Heart right ventricle (tissue), 16 donors: ENCODE measurements around the gene PCBD1. TPM values are rescaled to one million over a fixed set of nuclear protein-coding genes. Genes with fewer than 3 reads are reported as not detected.
A peak's percentile ranks its signal among the peaks of the same experiment; 100 is the strongest.

Experiments
- ATAC-seq, 8 donors: fragments of 200-7000 bp; cut with Tn5 transposase; one replicate each; pipeline ENCODE4 v1.9.1; 2020; ENCODE audit warnings: mild to moderate bottlenecking in 8 of 8, moderate library complexity in 8 of 8, moderate number of reproducible peaks in 1 of 8
- DNase-seq, 2 donors: peaks; one replicate each; pipeline ENCODE4 v3.0.0-alpha.2; 2020
- H3K27ac ChIP-seq, 10 donors: fragments of 200-600 bp; sonication (generic) in 2 of 10; one replicate each; pipeline versions ENCODE4 v1.5.0 to v1.8.0; 2020 to 2022; ENCODE audit warnings: mild to moderate bottlenecking in 3 of 10
- H3K27me3 ChIP-seq, 7 donors: fragments of 200-600 bp; one replicate each; pipeline ENCODE4 v1.8.0; 2021 to 2022; ENCODE audit warnings: mild to moderate bottlenecking in 2 of 7
- H3K36me3 ChIP-seq, 9 donors: fragments of 200-600 bp; sonication (generic) in 1 of 9; one replicate each; pipeline versions ENCODE4 v1.5.0 to v1.8.0; 2020 to 2022; ENCODE audit warnings: mild to moderate bottlenecking in 2 of 9
- H3K4me1 ChIP-seq, 9 donors: fragments of 200-600 bp; sonication (generic) in 1 of 9; one replicate each; pipeline versions ENCODE4 v1.5.0 to v1.8.0; 2020 to 2022; ENCODE audit warnings: mild to moderate bottlenecking in 4 of 9
- H3K4me3 ChIP-seq, 10 donors: fragments of 200-600 bp; sonication (generic) in 2 of 10; one replicate each; pipeline versions ENCODE4 v1.5.0 to v1.8.0; 2020 to 2022; ENCODE audit warnings: mild to moderate bottlenecking in 7 of 10, moderate library complexity in 2 of 10
- H3K9me3 ChIP-seq, 11 donors: fragments of 200-600 bp in 10 of 11; sonication (generic) in 2 of 11; one replicate each; pipeline versions ENCODE4 v1.5.0 to v1.8.0; 2013 to 2022; ENCODE audit warnings: mild to moderate bottlenecking in 2 of 11, control low read depth in 1 of 11, moderate library complexity in 1 of 11
- CTCF ChIP-seq, 9 donors: fragments of 200-600 bp; sonication (generic) in 2 of 9; IDR thresholded peaks; one replicate each; pipeline versions ENCODE4 v1.5.0 to v1.8.0; 2021 to 2022; ENCODE audit warnings: antibody characterized with exemption in 9 of 9, mild to moderate bottlenecking in 5 of 9, moderate library complexity in 1 of 9
- WGBS, 2 donors: extraction: QIAGEN DNeasy Blood & Tissue Kit; methylation state at CpG; one replicate each; pipeline ENCODE4 v1.1.7; 2013; ENCODE audit warnings: inconsistent platforms in 1 of 2; 5-methylcytosine and 5-hydroxymethylcytosine counted together
- intact Hi-C, 10 donors: fragments of 100-400 bp; cut with DNase I; formaldehyde crosslinking; loops; one replicate each; pipeline versions ENCODE4 v1.11.1 to v1.14.2; 2022
- polyA plus RNA-seq, 2 donors: library from polyadenylated mRNA; stranded (reverse); fragments of 200-250 nt; gene quantifications; one replicate each; pipeline ENCODE4 v1.2.3, GENCODE V29; 2013
- total RNA-seq, 10 donors: library from RNA; stranded (reverse); fragmentation: NEBNext Ultra II Directional in 3 of 10; extraction: Animal tissue kit (Norgen Biotek cat#: 25700) in 3 of 10; gene quantifications; one replicate each; pipeline versions ENCODE4 v1.2.1 to v1.2.4, GENCODE V29; 2021 to 2023
- donor health status: Arrhythmogenic right ventricular cardiomyopathy.
- donor health status: ischemic (EF 13 %, LVEDD 7.1; RV severe dilation, severe dysfunction).
- donor health status: healthy with polysubstance abuse.
- donor health status: DM: no; HTN: yes; CAD: no.
- donor health status: DM: no; HTN: no; CAD: no.
- donor health status: ischemic (EF 25% LVEDD 6.9; RV normal size, moderate dysfunction).
- donor health status: ischemic (EF 25% LVEDD 5.7; RV mildly dilated, moderate dysfunction).
- donor health status: healthy.
- donor health status: DM: yes; HTN: yes; CAD: no.
- donor health status: Ischemic cardiomyopathy.
- donor health status: ischemic (EF 35%, LVEDD 5.7; RV mildly dilated, moderate dysfunction).
- donor health status: nonischemic (EF 11% LVEDD 7.7; RV severe dilation, severe dysfunction).
- donor health status: DM: yes; HTN: yes; CAD: no.
- donor health status: PGD.
- donor health status: ischemic (EF 29% LVEDD 5.4; RV normal size, mild dysfunction).
- donor health status: nonischemic (EF 23%, LVEDD 6.1; RV moderate dilation, normal function).

Gene PCBD1
- total and polyA plus RNA-seq, 12 donors, result 116 to 179 (median 141) TPM

DNA sequence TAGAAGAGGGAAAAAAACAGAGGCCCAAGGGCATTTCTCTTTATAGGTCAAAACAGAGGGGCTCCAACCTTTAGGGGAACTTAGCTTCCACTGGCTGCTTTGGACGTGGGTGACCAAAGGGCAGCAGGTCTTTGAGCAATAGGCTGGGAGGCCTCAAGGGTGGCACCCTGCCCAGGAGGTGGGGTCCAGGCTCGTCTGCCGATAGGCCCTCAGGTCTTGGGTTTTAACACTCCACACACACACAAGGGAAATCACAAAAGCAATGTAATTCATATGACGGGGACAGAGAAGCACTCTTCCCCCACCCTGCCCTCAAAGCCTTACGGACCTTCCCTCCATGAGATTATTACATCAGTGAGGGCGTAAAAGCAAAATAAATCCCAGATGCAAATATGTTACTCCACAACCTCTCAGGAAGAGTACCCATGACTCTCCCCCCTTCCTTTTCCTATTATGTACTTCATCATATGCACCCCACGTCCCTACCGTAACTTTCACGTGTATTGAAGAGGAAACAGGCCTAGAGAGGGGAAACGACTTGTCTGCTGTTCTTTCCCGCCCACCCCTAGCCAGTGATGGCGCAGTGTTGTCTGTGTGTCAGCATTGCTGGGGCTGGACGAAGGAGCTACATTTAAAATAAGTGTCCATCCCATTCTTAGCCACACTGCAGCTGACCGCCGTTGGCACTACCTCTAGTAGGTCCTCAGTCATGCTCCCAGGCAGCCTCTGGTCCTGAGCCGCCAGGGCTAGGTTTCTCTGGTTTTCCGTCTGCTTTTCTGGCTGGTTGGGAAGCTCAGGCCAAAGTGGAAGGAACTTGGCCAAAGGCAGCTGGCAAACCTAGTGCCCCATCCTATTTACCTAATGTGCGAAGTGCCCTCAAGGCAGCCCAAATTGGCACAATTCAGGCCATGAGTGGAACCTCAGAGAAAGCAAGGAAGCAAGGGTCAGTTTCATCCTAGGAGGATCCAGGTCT lies 2.1 kb downstream of the PCBD1 start:
- H3K4me3 ChIP-seq, result no peak overlapping the region
- TF ChIP-seq CTCF (IDR thresholded peaks at IDR 0.05), result no peak
- H3K27ac ChIP-seq, result peak overlapping the region in 1 of 10 donors; percentile 30
- no peaks in the 10 kb centered on the region for H3K27me3 ChIP-seq
- H3K4me1 ChIP-seq, result peaks cover 4 to 45% (median 21%) of the 10 kb centered on the region in 9 donors
- no peaks in the 10 kb centered on the region for H3K9me3 ChIP-seq
- DNase-seq (no peak), ATAC-seq (no peak)
- WGBS, 2 donors, result 73 to 74% methylated on average over 18 of the region's 18 CpGs
- peaks cover 0 to 47% (median 15%) of the 10 kb centered on the region in 9 donors for H3K36me3 ChIP-seq
- intact Hi-C loops, result loop anchor here in 2 of 10 donors (10.0 kb wide), 2 partner anchors 431 to 441 kb away; partner anchors contain the start of gene NODAL (in 1 of the 2)

GRCh38 chr10:70885481-70885880 lies 2.9 kb downstream of the PCBD1 start:
- TF ChIP-seq CTCF (IDR thresholded peaks at IDR 0.05), result no peak
- Histone ChIP-seq H3K27me3 (no peaks in the 10 kb centered on the region), H3K9me3 (no peaks in the 10 kb centered on the region), H3K27ac (peak overlapping the region in 1 of 10 donors; percentile 30), H3K4me1 (peaks cover 2 to 37% (median 13%) of the 10 kb centered on the region in 9 donors), H3K36me3 (peaks cover 0 to 49% (median 15%) of the 10 kb centered on the region in 9 donors), H3K4me3 (no peak overlapping the region)
- intact Hi-C loops, result loop anchor here in 2 of 10 donors (10.0 kb wide), 2 partner anchors 431 to 441 kb away; partner anchors contain the start of gene NODAL (in 1 of the 2)
- ATAC-seq (no peak), DNase-seq (no peak)
- 65 to 71% methylated on average over 4 of the region's 4 CpGs for WGBS, 2 donors

DNA sequence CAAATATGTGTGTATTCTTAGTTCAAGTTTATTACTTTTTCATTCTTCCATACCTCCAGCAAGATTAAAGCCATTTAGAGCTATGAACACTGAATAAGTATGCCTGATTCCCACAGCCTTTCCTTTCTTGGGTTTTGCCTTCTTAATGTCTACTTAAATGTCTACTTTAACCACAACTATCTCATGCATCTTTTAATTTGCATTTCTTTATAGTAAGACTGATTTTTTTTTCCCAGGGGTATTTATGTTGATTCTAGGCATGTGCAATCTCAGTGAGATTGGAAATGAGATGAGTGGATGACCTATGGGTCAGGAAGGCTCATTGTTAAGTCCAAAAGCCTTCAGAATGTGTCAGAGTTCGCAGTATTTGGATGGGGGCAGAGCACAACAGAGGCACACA lies 3.6 kb downstream of the PCBD1 start:
- WGBS, 2 donors, result 95 to 96% methylated on average over 1 of the region's 1 CpG
- H3K27ac ChIP-seq, result no peak overlapping the region

More for the DNA sequence above, 3.6 kb downstream of the PCBD1 start:
- H3K4me3 ChIP-seq, result no peak overlapping the region
- H3K4me1 ChIP-seq, result peaks cover 0 to 32% (median 12%) of the 10 kb centered on the region in 9 donors
- DNase-seq (no peak), ATAC-seq (no peak)
- no peaks in the 10 kb centered on the region for H3K27me3 ChIP-seq
- intact Hi-C loops, result loop anchor here in 7 of 10 donors (5.0 to 10.0 kb wide), 8 partner anchors 72 to 440 kb away; partner anchors contain the start of gene NODAL (in 1 of the 7)
- peaks cover 0 to 49% (median 15%) of the 10 kb centered on the region in 9 donors for H3K36me3 ChIP-seq
- no peak for TF ChIP-seq CTCF (IDR thresholded peaks at IDR 0.05)
- H3K9me3 ChIP-seq, result no peaks in the 10 kb centered on the region
